AG09309 (cell line): ENCODE results near the gene USP17L24.
"Not testable (repeated sequence)": the region's sequence is repeated elsewhere in the genome, so short reads cannot be mapped to it uniquely, and the experiment has no call there.

ENCODE experiments used
- DNase-seq: peaks from one replicate; pipeline ENCODE4 v3.0.0-alpha.2; 2010; ENCODE audit warnings: low read depth
- H3K4me3 ChIP-seq: 2 replicates; pipeline ENCODE4 v1.5.1; 2011; ENCODE audit warnings: mild to moderate bottlenecking, low read depth, low read length, moderate library complexity; ENCODE audit not compliant: control insufficient read depth

USP17L24 gene, protein sequence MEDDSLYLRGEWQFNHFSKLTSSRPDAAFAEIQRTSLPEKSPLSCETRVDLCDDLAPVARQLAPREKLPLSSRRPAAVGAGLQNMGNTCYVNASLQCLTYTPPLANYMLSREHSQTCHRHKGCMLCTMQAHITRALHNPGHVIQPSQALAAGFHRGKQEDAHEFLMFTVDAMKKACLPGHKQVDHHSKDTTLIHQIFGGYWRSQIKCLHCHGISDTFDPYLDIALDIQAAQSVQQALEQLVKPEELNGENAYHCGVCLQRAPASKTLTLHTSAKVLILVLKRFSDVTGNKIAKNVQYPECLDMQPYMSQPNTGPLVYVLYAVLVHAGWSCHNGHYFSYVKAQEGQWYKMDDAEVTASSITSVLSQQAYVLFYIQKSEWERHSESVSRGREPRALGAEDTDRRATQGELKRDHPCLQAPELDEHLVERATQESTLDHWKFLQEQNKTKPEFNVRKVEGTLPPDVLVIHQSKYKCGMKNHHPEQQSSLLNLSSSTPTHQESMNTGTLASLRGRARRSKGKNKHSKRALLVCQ

DNA sequence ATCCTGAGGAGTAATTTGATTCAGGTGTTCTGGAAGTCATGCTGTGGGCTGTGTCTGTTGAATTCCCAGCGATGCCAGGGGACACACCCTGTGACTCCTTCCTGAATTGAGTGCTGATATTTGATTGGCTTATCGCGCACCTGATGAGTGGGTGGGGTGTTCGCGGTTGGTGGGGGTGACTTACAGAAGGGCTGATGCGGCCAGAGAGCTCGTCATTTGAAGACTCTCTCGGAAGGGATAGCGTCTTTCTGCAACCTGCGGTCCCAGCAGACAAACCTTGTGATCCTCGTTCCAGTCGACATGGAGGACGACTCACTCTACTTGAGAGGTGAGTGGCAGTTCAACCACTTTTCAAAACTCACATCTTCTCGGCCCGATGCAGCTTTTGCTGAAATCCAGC is at the start of gene USP17L24:
USP17L24 (plus strand) TSS at position 301 of the 400 bp plus-strand sequence; CDS start at position 301, 0 bp downstream.
- H3K4me3 ChIP-seq, DNase-seq: not testable (repeated sequence)

DNA sequence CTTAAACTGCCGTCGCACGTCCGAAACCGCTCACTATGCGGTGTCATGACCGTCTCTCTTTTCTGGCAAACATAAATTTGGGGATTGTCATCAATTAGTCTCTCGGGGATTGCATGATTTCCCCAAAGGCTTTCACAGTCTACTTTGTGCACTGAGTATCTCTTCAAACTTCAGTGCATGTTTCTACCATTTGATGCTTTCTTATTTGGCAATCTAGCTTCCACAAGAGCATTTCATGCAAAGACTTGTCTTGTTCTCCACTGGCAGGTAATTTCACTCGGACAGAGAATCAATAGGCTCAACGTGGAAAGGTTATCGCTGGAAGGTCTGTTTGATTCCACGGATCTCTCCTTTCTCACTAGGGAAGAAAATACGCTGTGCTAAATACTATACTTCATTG is 774 bp upstream of the USP17L24 start:
- not testable (repeated sequence) for DNase-seq, H3K4me3 ChIP-seq

DNA sequence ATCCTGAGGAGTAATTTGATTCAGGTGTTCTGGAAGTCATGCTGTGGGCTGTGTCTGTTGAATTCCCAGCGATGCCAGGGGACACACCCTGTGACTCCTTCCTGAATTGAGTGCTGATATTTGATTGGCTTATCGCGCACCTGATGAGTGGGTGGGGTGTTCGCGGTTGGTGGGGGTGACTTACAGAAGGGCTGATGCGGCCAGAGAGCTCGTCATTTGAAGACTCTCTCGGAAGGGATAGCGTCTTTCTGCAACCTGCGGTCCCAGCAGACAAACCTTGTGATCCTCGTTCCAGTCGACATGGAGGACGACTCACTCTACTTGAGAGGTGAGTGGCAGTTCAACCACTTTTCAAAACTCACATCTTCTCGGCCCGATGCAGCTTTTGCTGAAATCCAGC is 4.6 kb downstream of the USP17L24 start, which contains the start of gene USP17L25:
USP17L25 (plus strand) TSS at position 301 of the 400 bp plus-strand sequence; CDS start at position 301, 0 bp downstream.
- DNase-seq, H3K4me3 ChIP-seq: not testable (repeated sequence)

DNA sequence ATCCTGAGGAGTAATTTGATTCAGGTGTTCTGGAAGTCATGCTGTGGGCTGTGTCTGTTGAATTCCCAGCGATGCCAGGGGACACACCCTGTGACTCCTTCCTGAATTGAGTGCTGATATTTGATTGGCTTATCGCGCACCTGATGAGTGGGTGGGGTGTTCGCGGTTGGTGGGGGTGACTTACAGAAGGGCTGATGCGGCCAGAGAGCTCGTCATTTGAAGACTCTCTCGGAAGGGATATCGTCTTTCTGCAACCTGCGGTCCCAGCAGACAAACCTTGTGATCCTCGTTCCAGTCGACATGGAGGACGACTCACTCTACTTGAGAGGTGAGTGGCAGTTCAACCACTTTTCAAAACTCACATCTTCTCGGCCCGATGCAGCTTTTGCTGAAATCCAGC is 9.4 kb downstream of the USP17L24 start, which contains the start of gene USP17L26:
USP17L26 (plus strand) TSS at position 301 of the 400 bp plus-strand sequence; CDS start at position 301, 0 bp downstream.
- not testable (repeated sequence) for H3K4me3 ChIP-seq, DNase-seq

DNA sequence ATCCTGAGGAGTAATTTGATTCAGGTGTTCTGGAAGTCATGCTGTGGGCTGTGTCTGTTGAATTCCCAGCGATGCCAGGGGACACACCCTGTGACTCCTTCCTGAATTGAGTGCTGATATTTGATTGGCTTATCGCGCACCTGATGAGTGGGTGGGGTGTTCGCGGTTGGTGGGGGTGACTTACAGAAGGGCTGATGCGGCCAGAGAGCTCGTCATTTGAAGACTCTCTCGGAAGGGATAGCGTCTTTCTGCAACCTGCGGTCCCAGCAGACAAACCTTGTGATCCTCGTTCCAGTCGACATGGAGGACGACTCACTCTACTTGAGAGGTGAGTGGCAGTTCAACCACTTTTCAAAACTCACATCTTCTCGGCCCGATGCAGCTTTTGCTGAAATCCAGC is 14.1 kb downstream of the USP17L24 start, which contains the start of gene USP17L5:
USP17L5 (plus strand) TSS at position 301 of the 400 bp plus-strand sequence; CDS start at position 301, 0 bp downstream.
- DNase-seq, H3K4me3 ChIP-seq: not testable (repeated sequence)

DNA sequence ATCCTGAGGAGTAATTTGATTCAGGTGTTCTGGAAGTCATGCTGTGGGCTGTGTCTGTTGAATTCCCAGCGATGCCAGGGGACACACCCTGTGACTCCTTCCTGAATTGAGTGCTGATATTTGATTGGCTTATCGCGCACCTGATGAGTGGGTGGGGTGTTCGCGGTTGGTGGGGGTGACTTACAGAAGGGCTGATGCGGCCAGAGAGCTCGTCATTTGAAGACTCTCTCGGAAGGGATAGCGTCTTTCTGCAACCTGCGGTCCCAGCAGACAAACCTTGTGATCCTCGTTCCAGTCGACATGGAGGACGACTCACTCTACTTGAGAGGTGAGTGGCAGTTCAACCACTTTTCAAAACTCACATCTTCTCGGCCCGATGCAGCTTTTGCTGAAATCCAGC is 18.9 kb downstream of the USP17L24 start, which contains the start of gene USP17L27:
USP17L27 (plus strand) TSS at position 301 of the 400 bp plus-strand sequence; CDS start at position 301, 0 bp downstream.
- not testable (repeated sequence) for DNase-seq, H3K4me3 ChIP-seq

DNA sequence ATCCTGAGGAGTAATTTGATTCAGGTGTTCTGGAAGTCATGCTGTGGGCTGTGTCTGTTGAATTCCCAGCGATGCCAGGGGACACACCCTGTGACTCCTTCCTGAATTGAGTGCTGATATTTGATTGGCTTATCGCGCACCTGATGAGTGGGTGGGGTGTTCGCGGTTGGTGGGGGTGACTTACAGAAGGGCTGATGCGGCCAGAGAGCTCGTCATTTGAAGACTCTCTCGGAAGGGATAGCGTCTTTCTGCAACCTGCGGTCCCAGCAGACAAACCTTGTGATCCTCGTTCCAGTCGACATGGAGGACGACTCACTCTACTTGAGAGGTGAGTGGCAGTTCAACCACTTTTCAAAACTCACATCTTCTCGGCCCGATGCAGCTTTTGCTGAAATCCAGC is 23.6 kb downstream of the USP17L24 start, which contains the start of gene USP17L28:
USP17L28 (plus strand) TSS at position 301 of the 400 bp plus-strand sequence; CDS start at position 301, 0 bp downstream.
- H3K4me3 ChIP-seq, DNase-seq: not testable (repeated sequence)

DNA sequence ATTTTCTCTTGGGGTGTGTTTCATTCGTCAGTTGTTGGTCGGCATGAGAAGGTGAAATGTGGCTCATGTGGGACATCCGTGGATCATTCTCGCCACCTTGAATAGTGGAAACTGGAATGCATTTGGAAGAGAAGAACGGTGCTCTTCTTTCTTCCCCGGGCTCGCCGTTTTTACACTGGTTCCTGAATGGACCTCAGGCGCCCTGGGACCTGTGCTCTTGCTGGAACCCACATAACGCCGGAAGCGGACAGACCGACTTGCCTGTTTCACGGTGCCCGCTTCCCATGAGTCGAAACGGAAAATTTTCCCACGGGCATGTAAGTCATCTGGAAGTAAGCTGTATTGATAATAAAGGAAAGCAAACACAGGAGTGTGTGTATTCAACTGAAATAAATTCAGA is 25.9 kb downstream of the USP17L24 start:
- not testable (repeated sequence) for DNase-seq, H3K4me3 ChIP-seq

DNA sequence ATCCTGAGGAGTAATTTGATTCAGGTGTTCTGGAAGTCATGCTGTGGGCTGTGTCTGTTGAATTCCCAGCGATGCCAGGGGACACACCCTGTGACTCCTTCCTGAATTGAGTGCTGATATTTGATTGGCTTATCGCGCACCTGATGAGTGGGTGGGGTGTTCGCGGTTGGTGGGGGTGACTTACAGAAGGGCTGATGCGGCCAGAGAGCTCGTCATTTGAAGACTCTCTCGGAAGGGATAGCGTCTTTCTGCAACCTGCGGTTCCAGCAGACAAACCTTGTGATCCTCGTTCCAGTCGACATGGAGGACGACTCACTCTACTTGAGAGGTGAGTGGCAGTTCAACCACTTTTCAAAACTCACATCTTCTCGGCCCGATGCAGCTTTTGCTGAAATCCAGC is 28.4 kb downstream of the USP17L24 start, which contains the start of gene USP17L29:
USP17L29 (plus strand) TSS at position 301 of the 400 bp plus-strand sequence; CDS start at position 301, 0 bp downstream.
- H3K4me3 ChIP-seq, DNase-seq: not testable (repeated sequence)

DNA sequence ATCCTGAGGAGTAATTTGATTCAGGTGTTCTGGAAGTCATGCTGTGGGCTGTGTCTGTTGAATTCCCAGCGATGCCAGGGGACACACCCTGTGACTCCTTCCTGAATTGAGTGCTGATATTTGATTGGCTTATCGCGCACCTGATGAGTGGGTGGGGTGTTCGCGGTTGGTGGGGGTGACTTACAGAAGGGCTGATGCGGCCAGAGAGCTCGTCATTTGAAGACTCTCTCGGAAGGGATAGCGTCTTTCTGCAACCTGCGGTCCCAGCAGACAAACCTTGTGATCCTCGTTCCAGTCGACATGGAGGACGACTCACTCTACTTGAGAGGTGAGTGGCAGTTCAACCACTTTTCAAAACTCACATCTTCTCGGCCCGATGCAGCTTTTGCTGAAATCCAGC is 37.9 kb downstream of the USP17L24 start, which contains the start of gene USP17L30:
USP17L30 (plus strand) TSS at position 301 of the 400 bp plus-strand sequence; CDS start at position 301, 0 bp downstream.
- not testable (repeated sequence) for H3K4me3 ChIP-seq, DNase-seq
